CD4-positive, alpha-beta T cell treated with Interleukin-15 for 4 hours (primary cell): ENCODE data around the gene PFN3.
A peak's percentile ranks its signal among the peaks of the same experiment; 100 is the strongest.
"Not testable (repeated sequence)": the region's sequence is repeated elsewhere in the genome, so short reads cannot be mapped to it uniquely, and the experiment has no call there.

Experiments
- DNase-seq: peaks from one replicate; pipeline ENCODE4 v3.0.0-alpha.2; 2020; ENCODE audit warnings: low spot score

Gene PFN3

GRCh38 chr5:177393206-177393765 lies 7.2 kb downstream of the PFN3 start:
- DNase-seq = no peak

GRCh38 chr5:177392765-177393164 lies 7.7 kb downstream of the PFN3 start:
- no peak for DNase-seq

- peak; percentile 89 for DNase-seq
Measured at GRCh38 chr5:177390363-177391300, 9.8 kb downstream of the PFN3 start.

- peak; percentile 83 for DNase-seq
Measured at GRCh38 chr5:177389241-177390169, 11.0 kb downstream of the PFN3 start.

- no peak for DNase-seq
Measured at GRCh38 chr5:177388521-177389052, 11.9 kb downstream of the PFN3 start.

GRCh38 chr5:177387405-177387804 lies 13.1 kb downstream of the PFN3 start:
- DNase-seq = no peak

- DNase-seq = no peak
Measured at GRCh38 chr5:177386542-177386941, 13.9 kb downstream of the PFN3 start.

- DNase-seq = no peak
Measured at GRCh38 chr5:177385720-177386119, 14.7 kb downstream of the PFN3 start.

GRCh38 chr5:177384134-177384533 lies 16.3 kb downstream of the PFN3 start, which contains the start of gene SLC34A1:
Gene SLC34A1 (plus strand): TSS chr5:177384434. CDS start chr5:177385742, 1,308 bp downstream.
- DNase-seq = no peak

GRCh38 chr5:177383181-177383580 lies 17.3 kb downstream of the PFN3 start:
- DNase-seq = no peak

GRCh38 chr5:177382423-177383029 lies 17.9 kb downstream of the PFN3 start:
- no peak for DNase-seq

- DNase-seq = no peak
Measured at GRCh38 chr5:177380805-177381126, 19.7 kb downstream of the PFN3 start.

GRCh38 chr5:177378884-177379883 lies 21.3 kb downstream of the PFN3 start:
- peak; percentile 46 for DNase-seq

GRCh38 chr5:177377851-177378776 lies 22.3 kb downstream of the PFN3 start:
- DNase-seq = no peak

- no peak for DNase-seq
Measured at GRCh38 chr5:177376107-177376506, 24.4 kb downstream of the PFN3 start.

GRCh38 chr5:177375516-177375915 lies 24.9 kb downstream of the PFN3 start:
- DNase-seq = not testable (repeated sequence)

GRCh38 chr5:177374211-177374610 lies 26.2 kb downstream of the PFN3 start:
- no peak for DNase-seq

GRCh38 chr5:177373806-177374205 lies 26.7 kb downstream of the PFN3 start:
- no peak for DNase-seq

- DNase-seq = peak; percentile 37
Measured at GRCh38 chr5:177372910-177373309, 27.6 kb downstream of the PFN3 start.
